Fibroblast of skin of back (primary cell): ENCODE measurements around the gene RIT2.
"Not testable (repeated sequence)": the region's sequence is repeated elsewhere in the genome, so short reads cannot be mapped to it uniquely, and the experiment has no call there.

Source experiments
- DNase-seq: peaks from one replicate; pipeline ENCODE4 v3.0.0-alpha.2; 2013

Gene RIT2

GRCh38 chr18:42745931-42746330 is 369.6 kb downstream of the RIT2 start:
- DNase-seq, result no peak

DNA sequence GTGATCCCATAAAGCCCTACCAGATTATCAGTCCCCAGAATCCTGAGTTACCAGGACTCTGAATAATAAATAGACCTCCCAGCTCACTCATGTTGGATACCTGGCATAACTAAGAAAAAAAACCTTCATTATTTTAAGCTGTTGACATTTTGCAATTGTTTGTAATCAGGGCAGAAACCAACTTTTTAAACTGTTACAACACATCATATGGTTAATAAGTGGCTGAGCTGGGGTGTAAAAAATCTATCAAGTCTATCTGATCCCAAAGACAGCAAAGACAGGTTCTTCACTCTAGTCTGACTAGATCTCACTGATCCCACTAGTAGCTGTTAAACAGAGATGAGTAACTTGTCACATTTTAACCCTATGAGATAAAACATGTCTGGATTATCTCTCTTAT is 370.3 kb downstream of the RIT2 start:
- no peak for DNase-seq

- no peak for DNase-seq
Observed at GRCh38 chr18:42743373-42744138, 371.9 kb downstream of the RIT2 start.

DNA sequence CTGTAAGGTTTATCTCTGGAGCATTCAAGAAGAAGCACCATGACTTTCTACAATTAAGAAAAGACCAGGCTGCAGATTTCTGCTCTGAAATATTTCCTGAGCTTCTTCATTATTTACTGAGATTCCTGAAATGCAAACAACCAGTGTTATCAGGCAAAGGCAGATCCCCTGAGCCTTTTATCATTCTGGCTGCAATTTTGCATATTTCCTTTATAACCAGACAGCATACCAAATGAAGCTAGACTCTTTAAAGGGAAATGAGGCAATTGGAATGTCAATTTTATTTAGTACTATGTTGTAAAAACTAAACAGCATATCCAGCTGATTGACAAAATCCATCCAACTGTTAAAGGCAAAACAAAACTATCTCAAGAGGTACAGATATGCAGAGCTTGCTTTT is 372.5 kb downstream of the RIT2 start:
- no peak for DNase-seq

DNA sequence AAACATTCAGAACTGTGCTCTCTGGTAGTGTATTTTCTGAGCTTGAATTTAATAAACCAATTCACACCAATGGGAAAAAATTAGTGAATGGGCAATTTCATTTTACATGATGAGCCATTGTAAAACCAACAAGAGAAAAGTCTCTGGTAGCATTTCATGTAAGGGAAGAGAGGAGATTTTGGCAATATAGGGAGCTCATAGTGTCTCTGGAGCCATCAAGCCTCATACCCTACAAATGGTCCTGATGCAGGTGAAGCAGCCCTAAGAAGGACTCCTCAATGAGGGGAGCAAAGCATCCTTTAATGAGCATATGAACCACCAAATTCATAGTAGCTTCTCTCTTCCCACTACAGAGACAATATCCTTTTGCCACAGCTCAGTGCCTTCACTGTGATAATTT is 373.0 kb downstream of the RIT2 start:
- DNase-seq, result no peak

GRCh38 chr18:42741805-42742347 is 373.6 kb downstream of the RIT2 start:
- not testable (repeated sequence) for DNase-seq

- not testable (repeated sequence) for DNase-seq
Observed at GRCh38 chr18:42741299-42741698, 374.2 kb downstream of the RIT2 start.

- no peak for DNase-seq
Observed at GRCh38 chr18:42736074-42736473, 379.4 kb downstream of the RIT2 start.

DNA sequence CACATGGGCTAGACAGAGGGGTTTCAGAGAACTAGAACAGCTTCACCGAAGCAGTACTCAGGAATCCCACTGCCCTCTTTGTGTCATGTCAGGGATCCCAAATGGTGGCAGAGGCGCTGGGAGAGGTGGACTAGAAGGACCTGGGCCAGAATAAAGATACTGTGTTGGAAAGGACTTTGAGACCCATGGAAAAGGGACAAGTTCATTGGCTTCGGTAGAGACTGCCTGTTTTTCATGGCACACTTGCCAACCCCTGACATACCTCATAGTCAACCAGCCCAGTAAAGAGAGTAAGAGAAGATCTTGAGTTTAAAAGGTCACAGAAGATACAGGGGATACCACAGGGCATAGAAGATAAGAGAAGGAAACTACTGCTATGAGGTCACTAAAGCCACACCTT is 381.0 kb downstream of the RIT2 start:
- no peak for DNase-seq

DNA sequence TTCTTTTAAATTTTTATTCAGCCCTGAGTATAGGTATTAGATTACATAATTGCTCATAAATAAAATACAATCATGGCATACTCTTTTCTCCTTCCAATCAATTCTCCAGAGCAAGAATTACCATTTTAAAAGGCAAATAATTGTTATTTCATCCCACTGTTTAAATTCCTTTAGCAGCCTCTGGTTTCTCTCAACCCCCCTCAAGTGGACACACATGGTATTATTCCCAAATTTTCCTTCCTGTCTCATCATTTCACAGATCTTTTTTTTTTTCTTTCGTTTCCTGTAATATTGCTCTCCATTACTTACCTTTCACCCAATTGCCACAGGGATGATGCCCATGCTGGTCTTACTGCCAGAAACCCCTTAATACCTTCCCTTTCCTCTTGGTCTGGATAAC is 385.2 kb downstream of the RIT2 start:
- DNase-seq, result no peak

- no peak for DNase-seq
Observed at GRCh38 chr18:42719221-42719620, 396.3 kb downstream of the RIT2 start.

- DNase-seq, result no peak
Observed at GRCh38 chr18:42712065-42712464, 403.4 kb downstream of the RIT2 start.

DNA sequence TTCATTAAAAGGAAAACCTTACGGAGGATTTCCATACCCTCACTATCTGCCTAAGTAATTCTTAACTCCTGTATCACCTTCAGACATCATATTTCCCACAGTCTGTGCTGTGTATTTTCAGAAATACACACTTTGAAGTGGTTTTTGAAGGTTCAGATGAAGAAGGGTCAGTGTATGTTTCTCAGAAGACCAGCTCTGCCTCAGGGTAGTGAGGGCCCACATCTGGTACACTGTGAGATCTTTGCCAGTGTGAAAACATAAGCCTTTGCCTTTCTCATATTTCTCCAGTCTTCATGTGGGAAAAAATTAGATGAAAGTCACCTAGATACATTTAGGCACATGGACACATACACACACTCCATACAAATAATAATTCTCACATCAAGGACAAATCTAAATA is 408.4 kb downstream of the RIT2 start:
- DNase-seq, result no peak

DNA sequence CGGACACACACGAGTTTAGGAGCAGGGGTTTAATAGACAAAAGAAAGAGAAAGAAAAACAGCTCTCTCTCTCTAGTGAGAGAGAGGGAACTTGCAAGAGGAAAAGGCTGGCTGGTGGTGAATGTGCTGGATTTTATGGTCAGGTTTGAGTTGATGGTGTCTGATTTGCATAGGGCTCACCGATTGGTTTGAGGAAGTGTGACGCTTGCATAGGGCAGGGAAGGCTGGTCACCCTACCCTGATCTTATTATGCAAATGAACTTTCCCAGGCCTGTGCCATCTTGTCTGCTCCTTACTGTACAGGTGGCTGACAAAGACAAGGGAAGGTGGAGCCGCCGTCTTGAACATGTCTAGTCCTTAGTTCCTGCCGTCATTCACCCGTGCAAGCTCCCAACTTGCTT is 408.9 kb downstream of the RIT2 start:
- DNase-seq, result no peak

GRCh38 chr18:42706029-42706608 is 409.4 kb downstream of the RIT2 start:
- DNase-seq, result no peak
